GM18505 (cell line): ENCODE results near the gene CDCA7.

ENCODE experiments used
- ATAC-seq: cut with Tn5 transposase; IDR thresholded peaks from one replicate; pipeline ENCODE4 v1.9.1; 2021; ENCODE audit not compliant: unreplicated experiment
- POLR2A ChIP-seq: IDR thresholded peaks from 4 replicates; pipeline ENCODE4 v1.6.1; 2011; ENCODE audit warnings: borderline replicate concordance; ENCODE audit not compliant: insufficient read depth, insufficient read length; ENCODE audit errors: extremely low read depth

The CDCA7 gene

GRCh38 chr2:173386738-173387065 is 32.0 kb downstream of the CDCA7 start:
- ATAC-seq, result no peak
- TF ChIP-seq POLR2A, result no peak

GRCh38 chr2:173387079-173387478 is 32.4 kb downstream of the CDCA7 start:
- no peak for TF ChIP-seq POLR2A
- no peak for ATAC-seq

GRCh38 chr2:173387660-173388059 is 33.0 kb downstream of the CDCA7 start:
- no peak for ATAC-seq
- TF ChIP-seq POLR2A, result no peak

DNA sequence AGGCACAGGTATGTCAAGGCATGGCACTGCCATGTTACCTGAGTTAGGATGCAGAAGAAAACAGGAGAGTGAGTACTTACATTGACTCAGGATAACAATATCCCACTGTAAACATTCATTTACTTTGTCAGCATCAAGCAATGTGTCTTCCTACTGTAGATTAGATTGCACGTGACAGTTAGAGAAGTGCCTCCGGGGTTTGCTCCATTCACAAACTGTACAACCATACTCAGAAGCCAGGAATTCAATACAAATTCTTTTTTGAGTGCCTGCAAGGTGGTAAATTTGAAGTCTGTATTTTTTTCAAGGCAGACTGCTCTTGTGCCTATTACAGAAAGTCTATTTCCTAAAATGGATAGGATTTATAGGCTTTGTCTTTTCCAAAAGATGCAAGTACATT is 34.1 kb downstream of the CDCA7 start:
- no peak for ATAC-seq
- no peak for TF ChIP-seq POLR2A

- no peak for TF ChIP-seq POLR2A
- ATAC-seq, result no peak
Observed at GRCh38 chr2:173390036-173390435, 35.4 kb downstream of the CDCA7 start.

- no peak for TF ChIP-seq POLR2A
Observed at GRCh38 chr2:173392731-173393130, 38.1 kb downstream of the CDCA7 start.

DNA sequence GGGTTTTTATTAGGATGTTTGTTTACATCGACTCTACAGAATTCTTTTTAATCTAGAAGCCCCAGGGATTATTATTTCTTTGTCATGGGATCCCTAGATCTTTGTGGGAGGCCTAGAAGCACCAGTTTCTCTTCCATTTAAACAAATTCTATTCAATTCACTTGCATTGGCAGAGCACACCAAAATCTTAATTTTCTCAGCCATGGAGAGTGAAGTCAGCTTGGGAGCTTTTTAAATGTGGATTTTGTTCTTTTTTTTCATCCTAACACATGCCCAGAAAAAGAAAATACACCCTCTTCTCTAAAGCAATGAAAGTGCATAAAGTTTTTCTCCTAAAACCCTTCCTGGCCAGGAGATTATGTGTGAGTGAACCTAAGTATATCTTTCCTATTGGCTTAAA is 38.5 kb downstream of the CDCA7 start:
- ATAC-seq, result no peak
- no peak for TF ChIP-seq POLR2A

More at GRCh38 chr2:173392731-173393130, 38.1 kb downstream of the CDCA7 start:
- ATAC-seq, result no peak

GRCh38 chr2:173393636-173394035 is 39.0 kb downstream of the CDCA7 start:
- no peak for TF ChIP-seq POLR2A
- ATAC-seq, result no peak

DNA sequence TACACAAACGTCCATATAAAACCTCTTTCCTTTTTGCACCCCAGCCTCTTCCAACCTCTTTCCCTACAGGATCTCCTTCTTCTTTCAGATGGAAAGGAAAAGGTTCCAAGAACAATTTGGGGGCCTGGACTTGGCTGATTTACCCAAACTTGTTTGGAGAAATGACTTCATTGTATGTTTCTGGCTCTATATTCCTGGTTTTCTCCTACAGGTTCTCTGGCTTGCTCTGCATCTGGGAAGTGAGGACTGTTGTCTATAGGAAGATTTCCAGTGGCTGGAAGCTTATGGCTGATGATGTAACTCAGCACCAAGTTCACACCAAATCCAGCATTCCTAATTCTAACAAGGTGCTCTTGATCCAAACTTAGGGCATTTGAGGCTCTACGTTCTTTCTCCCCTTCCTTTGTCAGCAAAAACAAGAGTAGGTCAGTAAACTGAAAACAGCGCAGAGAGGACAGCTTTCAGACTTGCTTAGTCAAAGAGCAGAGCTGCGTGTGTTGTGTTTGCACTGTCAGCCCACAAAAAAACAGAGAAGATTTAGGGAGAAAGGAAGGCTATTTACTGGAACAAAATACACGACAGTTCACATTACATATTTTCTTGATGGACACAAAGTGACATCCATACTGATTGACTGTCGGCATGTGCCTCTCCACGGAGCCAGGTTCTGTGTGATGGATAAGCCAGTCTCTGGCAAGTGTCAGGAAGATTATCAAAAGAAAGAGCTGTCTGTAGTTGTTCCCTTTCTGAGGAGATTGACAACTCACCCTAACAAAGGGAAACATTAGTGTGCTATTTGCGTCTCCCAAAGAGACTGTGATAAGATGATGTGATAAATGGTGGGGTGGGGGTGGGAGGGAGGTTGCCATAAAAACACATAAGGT is 39.7 kb downstream of the CDCA7 start:
- TF ChIP-seq POLR2A, result no peak
- ATAC-seq, result no peak

- no peak for ATAC-seq
- no peak for TF ChIP-seq POLR2A
Observed at GRCh38 chr2:173395567-173396351, 41.1 kb downstream of the CDCA7 start.

DNA sequence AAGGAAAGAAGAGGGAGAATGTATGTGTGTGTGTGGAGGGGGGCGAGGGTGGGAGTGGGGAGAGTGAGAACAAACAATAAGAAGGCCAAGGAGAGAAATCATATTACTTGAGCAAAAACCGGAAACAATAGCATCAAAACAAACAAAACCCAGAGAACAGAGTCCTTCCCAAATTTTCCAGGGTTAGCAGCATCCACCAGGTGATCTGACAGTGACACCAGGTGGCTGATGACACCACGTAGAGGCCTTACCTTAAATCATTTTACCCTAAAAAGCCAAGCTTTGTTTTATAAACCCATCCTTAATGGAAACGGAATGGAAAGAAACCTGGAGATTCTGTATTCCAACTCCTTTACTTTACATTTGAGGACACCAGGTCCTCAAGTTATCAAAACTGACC is 42.9 kb downstream of the CDCA7 start:
- TF ChIP-seq POLR2A, result no peak
- ATAC-seq, result no peak

DNA sequence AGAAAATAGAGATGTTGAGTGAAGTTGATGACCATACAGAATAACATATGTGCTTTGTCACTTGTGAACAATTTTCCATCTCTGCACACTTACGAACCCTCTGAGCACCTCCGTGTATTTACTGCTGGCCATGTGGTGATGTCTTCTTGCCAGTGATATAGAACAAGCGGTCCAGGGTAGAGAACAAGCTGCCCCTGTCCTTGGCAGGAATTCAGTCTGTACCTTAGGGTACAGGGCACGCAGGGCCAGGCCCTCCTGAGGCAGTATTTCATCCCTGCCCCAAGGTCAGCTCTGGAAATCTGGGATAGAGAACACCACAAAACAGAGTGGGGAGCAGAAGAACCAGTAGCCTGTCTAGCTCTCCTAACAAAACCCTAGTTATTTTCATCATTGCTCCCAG is 44.6 kb downstream of the CDCA7 start:
- TF ChIP-seq POLR2A, result no peak
- ATAC-seq, result no peak

- ATAC-seq, result no peak
- no peak for TF ChIP-seq POLR2A
Observed at GRCh38 chr2:173400760-173401159, 46.1 kb downstream of the CDCA7 start.

DNA sequence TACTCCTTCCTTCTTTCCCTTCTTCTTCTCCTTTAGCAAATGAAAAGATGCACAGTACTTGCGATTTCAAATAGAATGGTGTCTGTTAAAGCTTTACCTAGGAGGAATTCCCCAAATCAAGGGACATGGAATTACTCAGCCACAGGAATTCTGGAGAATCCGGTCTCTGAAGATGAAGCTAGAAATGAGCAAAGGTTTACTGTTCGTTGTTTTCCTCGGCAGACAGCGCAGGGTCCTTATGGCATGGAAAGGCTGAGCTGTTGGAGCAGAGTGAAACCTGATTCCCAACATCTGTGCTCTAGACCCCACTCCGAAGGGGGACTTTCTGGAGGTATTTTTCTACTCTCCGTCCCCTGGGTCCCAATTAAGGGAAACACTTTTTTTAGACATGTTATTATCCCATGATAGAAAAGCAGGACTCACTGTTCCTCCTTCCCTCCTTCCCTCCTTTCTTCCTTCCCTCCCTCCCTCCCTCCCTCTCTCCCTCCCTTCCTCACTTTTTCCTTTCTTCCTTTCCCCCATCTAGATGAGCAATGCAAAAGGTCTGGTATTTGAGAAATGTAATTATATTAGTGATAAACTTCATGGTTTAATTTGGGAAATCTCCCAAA is 47.1 kb downstream of the CDCA7 start:
- no peak for ATAC-seq
- TF ChIP-seq POLR2A, result no peak

GRCh38 chr2:173402405-173402974 is 47.8 kb downstream of the CDCA7 start:
- no peak for ATAC-seq
- TF ChIP-seq POLR2A, result no peak
